DOHH2 (cell line): Measurements from ENCODE around the gene SIVA1.

Experiments
- H3F3A ChIP-seq: fragments of 200-600 bp; sonication (generic), shearing (Covaris generic); 2 replicates; pipeline ENCODE4 v1.6.0; 2016; ENCODE audit warnings: antibody characterized with exemption, mild to moderate bottlenecking; ENCODE audit not compliant: control insufficient read depth, insufficient read depth
- H3K27ac ChIP-seq: fragments of 200-600 bp; sonication (generic); 2 replicates; pipeline ENCODE4 v1.5.1; 2014; ENCODE audit warnings: low read depth, mild to moderate bottlenecking, low read length, moderate library complexity
- H3K27me3 ChIP-seq: fragments of 200-600 bp; sonication (generic); 2 replicates; pipeline ENCODE4 v1.6.1; 2014; ENCODE audit warnings: mild to moderate bottlenecking, low read length, mixed read lengths; ENCODE audit not compliant: control insufficient read depth
- H3K36me3 ChIP-seq: fragments of 200-600 bp; sonication (generic); 2 replicates; pipeline ENCODE4 v1.6.1; 2014; ENCODE audit warnings: mild to moderate bottlenecking, low read length, moderate library complexity, mixed read lengths; ENCODE audit not compliant: control insufficient read depth
- H3K4me1 ChIP-seq: fragments of 200-600 bp; sonication (generic); 2 replicates; pipeline ENCODE4 v1.6.1; 2014; ENCODE audit warnings: mild to moderate bottlenecking, low read length, mixed read lengths; ENCODE audit not compliant: control insufficient read depth
- H3K4me2 ChIP-seq: fragments of 200-600 bp; sonication (generic); 2 replicates; pipeline ENCODE4 v1.6.0; 2014; ENCODE audit warnings: mild to moderate bottlenecking, low read length, moderate library complexity
- H3K4me3 ChIP-seq: fragments of 200-600 bp; sonication (generic); 2 replicates; pipeline ENCODE4 v1.5.1; 2014; ENCODE audit warnings: mild to moderate bottlenecking, low read length, mixed read lengths
- H3K79me2 ChIP-seq: fragments of 200-600 bp; sonication (generic); 2 replicates; pipeline ENCODE4 v1.6.1; 2014; ENCODE audit warnings: mild to moderate bottlenecking, low read length, mixed read lengths; ENCODE audit not compliant: control insufficient read depth
- H3K9me2 ChIP-seq: fragments of 200-600 bp; sonication (generic); replicated peaks from 2 replicates; pipeline ENCODE4 v1.6.1; 2014; ENCODE audit warnings: mild to moderate bottlenecking, low read length, mixed read lengths; ENCODE audit not compliant: control insufficient read depth
- H3K9me3 ChIP-seq: fragments of 200-600 bp; sonication (generic); 2 replicates; pipeline ENCODE4 v1.6.1; 2014; ENCODE audit warnings: antibody characterized with exemption, low read length, mixed read lengths; ENCODE audit not compliant: control insufficient read depth, insufficient read depth
- H4K20me1 ChIP-seq: fragments of 200-600 bp; sonication (generic); 2 replicates; pipeline ENCODE4 v1.6.0; 2014; ENCODE audit warnings: low read depth, mild to moderate bottlenecking, antibody characterized with exemption, low read length, moderate library complexity; ENCODE audit not compliant: control insufficient read depth, insufficient read depth
- CTCF ChIP-seq: fragments of 200-600 bp; sonication (generic); IDR thresholded peaks from one replicate; pipeline ENCODE4 v1.5.1; 2014; ENCODE audit warnings: antibody characterized with exemption, mild to moderate bottlenecking, low read depth, low read length; ENCODE audit not compliant: poor library complexity, severe bottlenecking
- EZH2phosphoT487 ChIP-seq: fragments of 200-600 bp; sonication (generic); IDR thresholded peaks from 2 replicates; pipeline ENCODE4 v1.6.1; 2017; ENCODE audit warnings: borderline replicate concordance, mild to moderate bottlenecking, antibody characterized with exemption, low read length, moderate library complexity, mixed read lengths

SIVA1 gene

DNA sequence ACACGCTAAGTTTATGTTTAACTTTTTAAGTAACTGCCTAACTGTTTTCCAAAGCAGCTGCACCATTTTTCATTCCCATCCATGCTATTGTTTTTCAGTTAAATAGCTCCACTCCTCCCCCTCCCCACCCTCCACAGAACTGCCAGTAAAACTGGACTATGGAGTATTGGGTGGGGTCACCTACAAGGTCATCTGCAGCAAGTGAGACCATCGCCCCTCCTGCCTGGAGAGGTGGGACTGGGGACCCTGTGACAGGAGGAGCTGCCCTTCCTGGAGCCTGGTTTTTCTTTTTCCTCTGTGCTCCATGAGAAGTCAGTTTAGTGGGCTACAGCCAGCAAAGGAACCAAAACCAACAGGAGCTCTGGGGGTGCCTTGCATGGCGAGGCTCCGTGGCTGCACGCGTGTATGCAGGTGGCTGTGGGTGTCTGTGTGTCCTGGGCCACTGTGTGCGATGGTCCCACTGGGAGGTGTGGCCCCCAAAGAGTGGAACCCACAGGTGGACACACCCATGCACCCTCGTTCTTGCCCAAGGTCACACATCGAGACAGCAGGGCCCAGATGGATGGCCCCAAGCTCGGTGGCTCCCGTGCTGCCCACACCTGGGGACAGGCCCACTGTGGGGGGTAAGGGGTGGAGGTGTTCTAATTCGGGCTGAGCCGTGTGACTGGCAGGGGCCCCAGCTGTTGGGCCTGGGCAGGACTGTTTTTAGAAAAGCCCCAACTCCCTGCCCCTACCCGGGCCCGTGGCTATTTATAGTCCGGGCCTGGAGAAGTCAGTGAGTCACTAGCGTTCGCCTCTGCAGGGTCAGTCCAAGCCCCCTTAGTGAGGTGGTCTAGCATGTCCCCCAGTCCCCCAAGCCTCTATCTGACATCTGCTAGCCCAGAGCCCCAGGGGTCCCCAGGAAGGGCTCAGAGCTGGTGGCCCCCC, 31.2 kb upstream of the SIVA1 start:
- H3K27me3 ChIP-seq: peaks cover 15% of the 10 kb centered on the region
- no peaks in the 10 kb centered on the region for H3K9me2 ChIP-seq
- no peaks in the 10 kb centered on the region for H3K9me3 ChIP-seq
- no peak overlapping the region for H3K4me2 ChIP-seq
- no peaks in the 10 kb centered on the region for H4K20me1 ChIP-seq
- no peak overlapping the region for H3K27ac ChIP-seq
- peaks cover 11% of the 10 kb centered on the region for H3K4me1 ChIP-seq
- H3F3A ChIP-seq: no peaks in the 10 kb centered on the region
- no peaks in the 10 kb centered on the region for H3K36me3 ChIP-seq
- no peaks in the 10 kb centered on the region for H3K79me2 ChIP-seq
- TF ChIP-seq CTCF: no peak
- no peak for TF ChIP-seq EZH2phosphoT487
- H3K4me3 ChIP-seq: no peak overlapping the region

DNA sequence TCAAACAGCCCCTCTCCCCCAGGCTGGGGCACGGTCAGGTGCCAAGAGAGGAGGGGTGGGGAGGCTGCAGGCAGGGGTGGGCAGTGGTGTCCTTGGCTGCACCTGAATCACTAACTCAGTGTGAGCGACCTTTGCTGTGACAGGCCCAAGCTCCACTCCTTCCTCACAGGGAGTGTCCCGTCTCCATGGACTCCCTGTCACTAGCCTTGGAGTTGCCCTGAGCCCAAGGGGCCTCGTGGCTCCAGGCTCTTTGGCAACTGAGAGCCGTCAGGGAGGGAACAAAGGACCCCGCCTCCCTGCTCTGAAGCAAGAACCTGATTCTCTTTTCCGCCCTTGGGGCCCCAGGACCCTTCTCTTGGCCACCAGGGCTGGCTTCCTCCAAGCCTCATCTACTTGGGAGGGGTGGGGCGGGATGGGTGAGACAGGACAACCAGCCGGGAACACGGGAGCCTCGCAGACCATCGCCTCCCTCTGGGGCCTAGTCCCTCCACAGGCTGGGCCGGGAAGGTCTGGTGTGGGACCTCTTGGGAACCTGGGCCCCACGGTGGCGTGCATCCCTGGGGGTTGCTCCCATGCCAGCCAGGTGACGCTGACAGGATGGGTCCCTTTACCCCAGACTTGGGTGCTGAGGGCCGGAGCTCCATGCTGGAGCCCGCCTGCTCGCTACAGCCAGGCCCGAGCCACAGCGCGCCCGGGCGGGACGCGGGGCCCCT, 29.9 kb upstream of the SIVA1 start:
- H3K4me3 ChIP-seq: no peak overlapping the region
- H3F3A ChIP-seq: no peaks in the 10 kb centered on the region
- no peaks in the 10 kb centered on the region for H3K36me3 ChIP-seq
- H3K27ac ChIP-seq: no peak overlapping the region
- H3K9me2 ChIP-seq: no peaks in the 10 kb centered on the region
- no peaks in the 10 kb centered on the region for H3K79me2 ChIP-seq
- H4K20me1 ChIP-seq: no peaks in the 10 kb centered on the region
- no peaks in the 10 kb centered on the region for H3K9me3 ChIP-seq
- peak overlapping the region; percentile 74; the same call in 1 of the 2 replicates for H3K4me2 ChIP-seq
- peaks cover 15% of the 10 kb centered on the region for H3K27me3 ChIP-seq
- TF ChIP-seq CTCF: no peak
- no peak for TF ChIP-seq EZH2phosphoT487
- H3K4me1 ChIP-seq: peaks cover 11% of the 10 kb centered on the region

DNA sequence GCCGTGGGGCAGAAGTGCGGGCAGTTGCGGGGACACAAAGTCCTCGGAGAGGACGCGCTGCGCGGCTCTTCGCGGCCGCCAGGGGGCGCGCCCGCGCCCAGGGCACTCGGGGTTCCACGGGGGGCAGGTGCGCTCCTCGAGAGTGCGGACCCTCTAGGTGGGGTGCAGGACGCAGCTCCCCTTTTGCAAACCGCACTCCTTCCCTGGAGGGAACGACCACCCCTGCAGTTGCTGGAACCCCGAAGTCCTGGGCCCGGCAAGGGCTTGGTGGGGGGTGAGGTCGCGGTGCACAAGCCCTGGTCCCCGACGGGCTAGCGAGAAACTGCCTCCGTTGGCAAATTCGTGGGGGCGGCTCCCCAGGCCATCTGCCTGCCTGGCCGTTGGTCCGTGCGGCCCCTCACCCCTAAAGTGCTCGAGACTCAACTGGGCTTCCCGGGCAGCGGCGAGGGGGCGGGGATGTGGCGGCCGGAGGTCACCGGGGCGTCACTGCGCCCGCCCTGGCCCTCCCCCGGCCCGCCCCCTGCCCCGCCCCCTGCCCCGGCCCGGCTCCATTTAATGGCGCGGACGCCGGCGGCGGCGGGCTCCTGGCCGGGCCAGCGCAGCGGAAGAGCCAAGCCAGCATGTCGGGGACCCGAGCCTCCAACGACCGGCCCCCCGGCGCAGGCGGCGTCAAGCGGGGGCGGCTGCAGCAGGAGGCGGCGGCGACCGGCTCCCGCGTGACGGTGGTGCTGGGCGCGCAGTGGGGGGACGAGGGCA, 29.1 kb upstream of the SIVA1 start, which contains the start of gene ADSS1:
TSS of gene ADSS1 (plus strand) at position 579 of the 756 bp plus-strand sequence. CDS start at position 621, 42 bp downstream.
- TF ChIP-seq EZH2phosphoT487: no peak
- peak; percentile 96 for TF ChIP-seq CTCF
- Histone ChIP-seq H3F3A (no peaks in the 10 kb centered on the region), H3K4me3 (peak within 1 kb of the TSS; percentile 76), H3K27me3 (peaks cover 15% of the 10 kb centered on the region), H3K79me2 (no peaks in the 10 kb centered on the region), H3K9me3 (no peaks in the 10 kb centered on the region), H3K4me1 (peaks cover 11% of the 10 kb centered on the region), H3K4me2 (peak within 1 kb of the TSS; percentile 74), H4K20me1 (no peaks in the 10 kb centered on the region), H3K9me2 (no peaks in the 10 kb centered on the region), H3K27ac (no peak within 1 kb of the TSS), H3K36me3 (no peaks in the 10 kb centered on the region)
